Astrocyte (in vitro differentiated cells and primary cell): Measurements from ENCODE around the gene CDC45. TPM values are rescaled to one million over a fixed set of nuclear protein-coding genes. Genes with fewer than 3 reads are reported as not detected.

Experiments used
- DNase-seq: peaks from one replicate; pipeline ENCODE4 v3.0.0-alpha.2; 2010; ENCODE audit warnings: low read depth
- FAIRE-seq: peaks from 2 replicates; lab custom pipeline; 2011; peaks lifted over from hg19 to GRCh38; lab: Jason Lieb, UNC
- H2AFZ ChIP-seq: 2 replicates; pipeline ENCODE4 v1.6.0; 2012; ENCODE audit warnings: low read depth, low read length, inconsistent platforms
- H3K27ac ChIP-seq: 2 replicates; pipeline ENCODE4 v1.5.1; 2011; ENCODE audit warnings: low read depth, low read length, inconsistent platforms
- H3K27me3 ChIP-seq: 2 replicates; pipeline ENCODE4 v1.6.0; 2011; ENCODE audit warnings: low read length, inconsistent platforms; ENCODE audit not compliant: insufficient read depth
- H3K36me3 ChIP-seq: 2 replicates; pipeline ENCODE4 v1.5.1; 2011; ENCODE audit warnings: low read length, inconsistent platforms; ENCODE audit not compliant: insufficient read depth
- H3K4me1 ChIP-seq: 2 replicates; pipeline ENCODE4 v1.5.1; 2011; ENCODE audit warnings: low read length, inconsistent platforms; ENCODE audit not compliant: insufficient read depth
- H3K4me2 ChIP-seq: 2 replicates; pipeline ENCODE4 v1.6.0; 2012; ENCODE audit warnings: low read length, inconsistent platforms
- H3K4me3 ChIP-seq: 2 replicates; pipeline ENCODE4 v1.5.1; 2011; ENCODE audit warnings: low read depth, mild to moderate bottlenecking, low read length, inconsistent platforms; ENCODE audit not compliant: insufficient read depth
- H3K79me2 ChIP-seq: 2 replicates; pipeline ENCODE4 v1.6.0; 2012; ENCODE audit warnings: mild to moderate bottlenecking, low read length, inconsistent platforms; ENCODE audit not compliant: insufficient read depth
- H3K9ac ChIP-seq: 2 replicates; pipeline ENCODE4 v1.6.0; 2012; ENCODE audit warnings: mild to moderate bottlenecking, low read length, inconsistent platforms
- H3K9me3 ChIP-seq: 2 replicates; pipeline ENCODE4 v1.5.1; 2012; ENCODE audit warnings: low read depth, mild to moderate bottlenecking, low read length, inconsistent platforms; ENCODE audit not compliant: insufficient read depth
- H4K20me1 ChIP-seq: 2 replicates; pipeline ENCODE4 v1.6.0; 2012; ENCODE audit warnings: low read length, inconsistent platforms; ENCODE audit not compliant: insufficient read depth
- H3K27ac Mint-ChIP-seq: one replicate; pipeline ENCODE4 v1.8.0; 2021; ENCODE audit warnings: mild to moderate bottlenecking, mixed read lengths; ENCODE audit not compliant: unreplicated experiment
- H3K27me3 Mint-ChIP-seq: one replicate; pipeline ENCODE4 v1.8.0; 2021; ENCODE audit warnings: low read depth, mixed read lengths; ENCODE audit not compliant: unreplicated experiment
- H3K36me3 Mint-ChIP-seq: one replicate; pipeline ENCODE4 v1.8.0; 2021; ENCODE audit warnings: low read depth, mixed read lengths; ENCODE audit not compliant: unreplicated experiment
- H3K4me1 Mint-ChIP-seq: one replicate; pipeline ENCODE4 v1.8.0; 2021; ENCODE audit warnings: low read depth, mixed read lengths; ENCODE audit not compliant: unreplicated experiment
- H3K4me3 Mint-ChIP-seq: one replicate; pipeline ENCODE4 v1.8.0; 2021; ENCODE audit warnings: mild to moderate bottlenecking, moderate library complexity, mixed read lengths; ENCODE audit not compliant: unreplicated experiment
- H3K9me3 Mint-ChIP-seq: one replicate; pipeline ENCODE4 v1.8.0; 2021; ENCODE audit warnings: mild to moderate bottlenecking, mixed read lengths; ENCODE audit not compliant: unreplicated experiment
- EZH2 ChIP-seq: IDR thresholded peaks from 2 replicates; pipeline ENCODE4 v1.6.1; 2012; ENCODE audit warnings: mild to moderate bottlenecking, low read length, inconsistent platforms; ENCODE audit not compliant: insufficient read depth
- total RNA-seq: library from RNA; stranded (reverse); gene quantifications from 2 replicates; pipeline ENCODE4 v1.2.1, GENCODE V29; 2021
- TF ChIP-seq, protein P1 (sequence below): IDR thresholded peaks from 2 replicates; pipeline ENCODE4 v1.5.1; 2011; ENCODE audit warnings: low read depth, mild to moderate bottlenecking, inconsistent platforms, low read length, moderate library complexity; ENCODE audit not compliant: insufficient read depth

The CDC45 gene
- total RNA-seq, 1 donor from 2014 or later = 2.1 TPM

GRCh38 chr22:19523240-19524169 is 43.8 kb downstream of the CDC45 start:
- Histone ChIP-seq H3K27ac (no peak overlapping the region), H3K4me3 (peak overlapping the region; percentile 37), H3K36me3 (no peaks in the 10 kb centered on the region), H4K20me1 (no peaks in the 10 kb centered on the region), H3K79me2 (no peaks in the 10 kb centered on the region), H3K4me1 (peaks cover 20% of the 10 kb centered on the region), H3K27me3 (peaks cover 7% of the 10 kb centered on the region), H2AFZ (peak overlapping the region; percentile 60), H3K4me2 (peak overlapping the region; percentile 78), H3K9me3 (no peaks in the 10 kb centered on the region), H3K9ac (no peak overlapping the region)
- peak; percentile 26 for DNase-seq
- no peak for FAIRE-seq
- Mint-ChIP-seq H3K4me3 (no peak overlapping the region), H3K27ac (no peak overlapping the region), H3K9me3 (no peaks in the 10 kb centered on the region), H3K36me3 (no peaks in the 10 kb centered on the region), H3K4me1 (peaks cover 3% of the 10 kb centered on the region), H3K27me3 (peaks cover 51% of the 10 kb centered on the region)
- peak; percentile 50 for TF ChIP-seq EZH2
- TF ChIP-seq, protein P1, sequence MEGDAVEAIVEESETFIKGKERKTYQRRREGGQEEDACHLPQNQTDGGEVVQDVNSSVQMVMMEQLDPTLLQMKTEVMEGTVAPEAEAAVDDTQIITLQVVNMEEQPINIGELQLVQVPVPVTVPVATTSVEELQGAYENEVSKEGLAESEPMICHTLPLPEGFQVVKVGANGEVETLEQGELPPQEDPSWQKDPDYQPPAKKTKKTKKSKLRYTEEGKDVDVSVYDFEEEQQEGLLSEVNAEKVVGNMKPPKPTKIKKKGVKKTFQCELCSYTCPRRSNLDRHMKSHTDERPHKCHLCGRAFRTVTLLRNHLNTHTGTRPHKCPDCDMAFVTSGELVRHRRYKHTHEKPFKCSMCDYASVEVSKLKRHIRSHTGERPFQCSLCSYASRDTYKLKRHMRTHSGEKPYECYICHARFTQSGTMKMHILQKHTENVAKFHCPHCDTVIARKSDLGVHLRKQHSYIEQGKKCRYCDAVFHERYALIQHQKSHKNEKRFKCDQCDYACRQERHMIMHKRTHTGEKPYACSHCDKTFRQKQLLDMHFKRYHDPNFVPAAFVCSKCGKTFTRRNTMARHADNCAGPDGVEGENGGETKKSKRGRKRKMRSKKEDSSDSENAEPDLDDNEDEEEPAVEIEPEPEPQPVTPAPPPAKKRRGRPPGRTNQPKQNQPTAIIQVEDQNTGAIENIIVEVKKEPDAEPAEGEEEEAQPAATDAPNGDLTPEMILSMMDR = no peak

- Histone ChIP-seq H3K36me3 (no peaks in the 10 kb centered on the region), H3K27ac (no peak within 1 kb of the TSS), H3K4me1 (peaks cover 20% of the 10 kb centered on the region), H3K9ac (no peak within 1 kb of the TSS), H3K4me3 (peak within 1 kb of the TSS; percentile 37), H3K4me2 (peak within 1 kb of the TSS; percentile 78), H3K9me3 (no peaks in the 10 kb centered on the region), H3K27me3 (peaks cover 7% of the 10 kb centered on the region), H2AFZ (peak within 1 kb of the TSS; percentile 60), H4K20me1 (no peaks in the 10 kb centered on the region), H3K79me2 (no peaks in the 10 kb centered on the region)
- Mint-ChIP-seq H3K27me3 (peaks cover 48% of the 10 kb centered on the region), H3K4me1 (peaks cover 1% of the 10 kb centered on the region), H3K36me3 (no peaks in the 10 kb centered on the region), H3K9me3 (no peaks in the 10 kb centered on the region), H3K4me3 (peak within 1 kb of the TSS; percentile 34), H3K27ac (no peak within 1 kb of the TSS)
- no peak for FAIRE-seq
- DNase-seq = no peak
- TF ChIP-seq, protein P1 = no peak
- peak; percentile 61 for TF ChIP-seq EZH2
Observed at GRCh38 chr22:19524170-19525115, 44.7 kb downstream of the CDC45 start, which contains the start of gene CLDN5. CLDN5 (minus strand) TSS chr22:19524410; CDS start chr22:19524255, 155 bp downstream.
